Progenitor cell of endocrine pancreas (in vitro differentiated cells): ENCODE measurements around the gene SVIL. TPM values are rescaled to one million over a fixed set of nuclear protein-coding genes. Genes with fewer than 3 reads are reported as not detected.

Experiments used
- DNase-seq: peaks from one replicate; pipeline ENCODE4 v3.0.0; 2021; ENCODE audit warnings: low spot score; ENCODE audit not compliant: unreplicated experiment
- H3K27ac Mint-ChIP-seq: 2 replicates; pipeline ENCODE4 v1.8.0; 2021; ENCODE audit warnings: mild to moderate bottlenecking, moderate library complexity, mixed read lengths
- H3K27me3 Mint-ChIP-seq: 2 replicates; pipeline ENCODE4 v1.8.0; 2021; ENCODE audit warnings: mixed read lengths
- H3K36me3 Mint-ChIP-seq: 2 replicates; pipeline ENCODE4 v1.8.0; 2022; ENCODE audit warnings: mixed read lengths; ENCODE audit not compliant: insufficient read depth
- H3K4me1 Mint-ChIP-seq: 2 replicates; pipeline ENCODE4 v1.8.0; 2021; ENCODE audit warnings: low read depth, mixed read lengths
- H3K4me3 Mint-ChIP-seq: 2 replicates; pipeline ENCODE4 v1.8.0; 2021; ENCODE audit warnings: low read depth, mild to moderate bottlenecking, moderate library complexity, mixed read lengths
- H3K9me3 Mint-ChIP-seq: 2 replicates; pipeline ENCODE4 v1.8.0; 2021; ENCODE audit warnings: low read depth, mixed read lengths
- total RNA-seq: library from RNA; stranded (reverse); gene quantifications from 2 replicates; pipeline ENCODE4 v1.2.1, GENCODE V29; 2021
- TF ChIP-seq, protein P1 (sequence below): fragments of 200-600 bp; sonication (generic); IDR thresholded peaks from one replicate; pipeline ENCODE4 v1.5.0; 2021; ENCODE audit warnings: antibody characterized with exemption, mild to moderate bottlenecking; ENCODE audit not compliant: unreplicated experiment

The SVIL gene
- total RNA-seq, 1 donor from 2014 or later = 88.2 TPM

DNA sequence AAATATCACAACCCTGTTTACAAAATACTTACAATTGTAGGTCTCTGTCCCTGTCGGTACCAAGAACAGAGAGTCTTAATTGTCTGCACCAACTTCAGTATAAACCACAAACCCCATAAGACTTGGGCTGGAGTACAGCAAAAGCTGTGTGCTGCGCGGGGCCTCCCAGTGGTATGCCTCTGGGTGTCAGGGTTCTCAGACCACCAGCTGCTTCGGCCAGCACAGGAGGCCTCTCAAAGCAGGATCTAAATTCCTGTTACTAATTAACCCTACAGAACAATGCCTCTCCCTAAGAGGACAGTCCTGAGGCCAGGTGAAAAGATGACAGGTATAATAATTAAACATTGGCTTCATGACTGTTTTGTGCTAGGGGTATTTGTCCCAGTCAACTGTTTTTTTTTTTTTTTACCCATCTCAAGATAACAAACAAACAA is 957 bp upstream of the SVIL start:
- TF ChIP-seq, protein P1, sequence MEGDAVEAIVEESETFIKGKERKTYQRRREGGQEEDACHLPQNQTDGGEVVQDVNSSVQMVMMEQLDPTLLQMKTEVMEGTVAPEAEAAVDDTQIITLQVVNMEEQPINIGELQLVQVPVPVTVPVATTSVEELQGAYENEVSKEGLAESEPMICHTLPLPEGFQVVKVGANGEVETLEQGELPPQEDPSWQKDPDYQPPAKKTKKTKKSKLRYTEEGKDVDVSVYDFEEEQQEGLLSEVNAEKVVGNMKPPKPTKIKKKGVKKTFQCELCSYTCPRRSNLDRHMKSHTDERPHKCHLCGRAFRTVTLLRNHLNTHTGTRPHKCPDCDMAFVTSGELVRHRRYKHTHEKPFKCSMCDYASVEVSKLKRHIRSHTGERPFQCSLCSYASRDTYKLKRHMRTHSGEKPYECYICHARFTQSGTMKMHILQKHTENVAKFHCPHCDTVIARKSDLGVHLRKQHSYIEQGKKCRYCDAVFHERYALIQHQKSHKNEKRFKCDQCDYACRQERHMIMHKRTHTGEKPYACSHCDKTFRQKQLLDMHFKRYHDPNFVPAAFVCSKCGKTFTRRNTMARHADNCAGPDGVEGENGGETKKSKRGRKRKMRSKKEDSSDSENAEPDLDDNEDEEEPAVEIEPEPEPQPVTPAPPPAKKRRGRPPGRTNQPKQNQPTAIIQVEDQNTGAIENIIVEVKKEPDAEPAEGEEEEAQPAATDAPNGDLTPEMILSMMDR = no peak
- H3K27ac Mint-ChIP-seq = peak overlapping the region; percentile 95
- peaks cover 4% of the 10 kb centered on the region for H3K9me3 Mint-ChIP-seq
- peak; percentile 30 for DNase-seq
- peaks cover 20% of the 10 kb centered on the region for H3K36me3 Mint-ChIP-seq
- H3K4me1 Mint-ChIP-seq = peaks cover 34% of the 10 kb centered on the region
- H3K4me3 Mint-ChIP-seq = peak overlapping the region; percentile 75
- H3K27me3 Mint-ChIP-seq = no peaks in the 10 kb centered on the region

DNA sequence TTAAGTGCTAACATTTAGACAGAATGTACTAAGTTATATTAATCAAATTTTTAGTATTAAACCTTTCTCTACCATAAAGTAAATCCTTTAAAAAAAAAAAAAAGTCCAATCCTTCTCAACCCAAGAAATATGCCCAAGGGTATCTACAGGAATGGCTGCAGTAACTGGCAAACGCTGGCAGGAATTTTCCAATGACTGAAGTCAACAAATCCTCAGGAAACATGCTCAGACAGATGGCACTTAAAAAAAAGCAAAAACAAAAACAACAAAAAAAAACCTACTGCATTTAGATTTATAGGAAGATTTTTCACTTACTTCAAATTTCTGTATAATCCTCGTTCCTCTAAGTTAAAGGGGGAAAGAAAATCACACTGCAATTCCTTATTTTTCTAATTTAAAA is 666 bp downstream of the SVIL start:
- peaks cover 39% of the 10 kb centered on the region for H3K4me1 Mint-ChIP-seq

DNA sequence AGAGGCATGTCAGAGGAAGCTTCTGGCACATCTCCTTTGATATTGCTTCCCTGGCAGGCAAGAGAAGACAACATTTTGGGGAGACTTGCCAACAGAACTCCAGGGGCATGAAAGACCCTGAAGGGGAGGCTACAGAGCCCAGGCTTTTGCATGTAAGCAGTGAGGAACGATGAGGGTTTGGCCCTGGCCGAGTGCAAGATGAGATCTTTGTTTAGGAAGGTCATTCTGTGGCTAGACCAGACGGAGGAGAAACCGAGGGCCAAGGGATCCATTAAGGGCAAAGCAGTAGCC is 3.8 kb downstream of the SVIL start:
- H3K36me3 Mint-ChIP-seq = peaks cover 10% of the 10 kb centered on the region
- H3K9me3 Mint-ChIP-seq = no peaks in the 10 kb centered on the region
- no peaks in the 10 kb centered on the region for H3K27me3 Mint-ChIP-seq
- H3K27ac Mint-ChIP-seq = peak overlapping the region; percentile 63
- TF ChIP-seq, protein P1 = no peak
- H3K4me3 Mint-ChIP-seq = no peak overlapping the region
- peaks cover 39% of the 10 kb centered on the region for H3K4me1 Mint-ChIP-seq
- DNase-seq = no peak

More for the DNA sequence above, 666 bp downstream of the SVIL start:
- peak overlapping the region; percentile 75 for H3K4me3 Mint-ChIP-seq
- H3K27me3 Mint-ChIP-seq = no peaks in the 10 kb centered on the region
- H3K36me3 Mint-ChIP-seq = peaks cover 11% of the 10 kb centered on the region
- TF ChIP-seq, protein P1 = no peak
- peaks cover 4% of the 10 kb centered on the region for H3K9me3 Mint-ChIP-seq
- peak overlapping the region; percentile 74 for H3K27ac Mint-ChIP-seq
- no peak for DNase-seq

DNA sequence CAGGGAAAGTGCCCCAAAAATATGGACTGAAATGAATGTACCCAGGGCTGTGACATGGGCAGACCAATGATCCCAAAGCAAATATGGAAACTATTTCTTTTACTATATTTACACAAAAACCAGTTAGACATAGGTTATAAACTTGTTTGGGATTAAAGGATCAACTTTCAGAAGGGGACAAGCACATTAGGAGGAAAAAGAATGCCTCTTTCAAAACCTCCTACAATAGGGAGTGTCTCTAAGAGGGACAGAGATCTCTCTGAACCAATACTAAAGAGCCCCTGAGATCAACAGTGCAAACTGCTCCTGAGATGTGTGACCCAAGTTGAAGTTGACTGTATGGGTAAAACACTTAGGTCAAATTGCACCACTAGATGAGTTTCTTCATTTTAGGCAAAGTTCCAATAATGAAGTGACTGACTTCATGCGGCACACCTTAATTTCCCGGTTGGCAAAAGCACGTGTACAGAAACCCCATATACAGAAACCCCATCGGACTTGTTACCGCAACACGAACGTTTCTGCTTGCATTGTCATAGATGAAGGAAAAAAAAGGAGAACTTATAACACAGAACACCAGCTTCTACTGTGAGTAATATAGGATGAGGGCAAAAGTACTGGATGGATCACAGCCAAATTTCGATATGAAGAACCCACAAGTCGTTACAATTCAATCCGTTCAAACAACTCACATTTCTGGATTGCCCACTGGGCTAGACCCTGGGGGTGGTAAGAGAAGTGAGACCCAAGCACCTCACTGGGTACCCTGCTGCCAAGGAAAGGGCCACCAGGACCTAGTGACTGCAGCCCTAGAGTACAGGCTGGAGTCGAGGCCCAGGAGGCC is 4.3 kb downstream of the SVIL start:
- Mint-ChIP-seq H3K4me1 (peaks cover 33% of the 10 kb centered on the region), H3K27me3 (no peaks in the 10 kb centered on the region), H3K4me3 (no peak overlapping the region), H3K27ac (peak overlapping the region; percentile 63), H3K9me3 (no peaks in the 10 kb centered on the region), H3K36me3 (peaks cover 13% of the 10 kb centered on the region)
- TF ChIP-seq, protein P1 = no peak
- no peak for DNase-seq

DNA sequence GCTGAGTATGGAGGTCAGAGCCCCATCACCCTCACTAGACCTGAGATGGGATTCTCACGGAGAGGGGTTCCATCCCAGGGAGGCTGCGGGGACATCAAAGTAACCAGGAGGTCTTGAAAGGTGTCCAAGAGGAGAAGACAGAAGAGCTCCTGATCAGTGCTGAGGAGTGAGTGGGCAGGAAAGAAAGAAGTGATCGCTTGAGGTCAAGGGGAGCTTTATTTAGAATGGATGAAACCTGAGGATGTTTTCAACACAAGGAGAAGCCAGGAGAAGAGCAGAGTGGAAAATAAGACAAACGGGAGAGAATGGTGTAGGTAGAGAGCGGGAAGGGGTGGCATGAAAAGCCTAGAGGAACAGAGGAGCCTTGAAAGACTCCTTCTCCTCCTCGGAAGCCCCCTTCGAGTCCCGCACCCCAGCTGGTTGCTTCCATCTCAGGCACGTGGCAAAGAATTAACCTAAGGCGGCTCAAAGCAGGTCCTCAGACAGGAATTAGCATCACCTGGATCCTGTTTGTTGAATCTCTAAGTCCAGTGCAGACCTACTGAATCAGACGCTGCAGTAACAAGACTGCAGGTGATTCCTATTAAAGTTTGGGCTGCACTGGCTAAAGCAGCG is 5.8 kb downstream of the SVIL start:
- H3K27me3 Mint-ChIP-seq = no peaks in the 10 kb centered on the region
- peaks cover 21% of the 10 kb centered on the region for H3K4me1 Mint-ChIP-seq
- H3K9me3 Mint-ChIP-seq = no peaks in the 10 kb centered on the region
- TF ChIP-seq, protein P1 = no peak
- DNase-seq = no peak
- peaks cover 14% of the 10 kb centered on the region for H3K36me3 Mint-ChIP-seq
- H3K27ac Mint-ChIP-seq = peak overlapping the region; percentile 47
- no peak overlapping the region for H3K4me3 Mint-ChIP-seq
